ENCODE measurements around the gene METTL17.
"Not testable (repeated sequence)": the region's sequence is repeated elsewhere in the genome, so short reads cannot be mapped to it uniquely, and the experiment has no call there.

The METTL17 gene

DNA sequence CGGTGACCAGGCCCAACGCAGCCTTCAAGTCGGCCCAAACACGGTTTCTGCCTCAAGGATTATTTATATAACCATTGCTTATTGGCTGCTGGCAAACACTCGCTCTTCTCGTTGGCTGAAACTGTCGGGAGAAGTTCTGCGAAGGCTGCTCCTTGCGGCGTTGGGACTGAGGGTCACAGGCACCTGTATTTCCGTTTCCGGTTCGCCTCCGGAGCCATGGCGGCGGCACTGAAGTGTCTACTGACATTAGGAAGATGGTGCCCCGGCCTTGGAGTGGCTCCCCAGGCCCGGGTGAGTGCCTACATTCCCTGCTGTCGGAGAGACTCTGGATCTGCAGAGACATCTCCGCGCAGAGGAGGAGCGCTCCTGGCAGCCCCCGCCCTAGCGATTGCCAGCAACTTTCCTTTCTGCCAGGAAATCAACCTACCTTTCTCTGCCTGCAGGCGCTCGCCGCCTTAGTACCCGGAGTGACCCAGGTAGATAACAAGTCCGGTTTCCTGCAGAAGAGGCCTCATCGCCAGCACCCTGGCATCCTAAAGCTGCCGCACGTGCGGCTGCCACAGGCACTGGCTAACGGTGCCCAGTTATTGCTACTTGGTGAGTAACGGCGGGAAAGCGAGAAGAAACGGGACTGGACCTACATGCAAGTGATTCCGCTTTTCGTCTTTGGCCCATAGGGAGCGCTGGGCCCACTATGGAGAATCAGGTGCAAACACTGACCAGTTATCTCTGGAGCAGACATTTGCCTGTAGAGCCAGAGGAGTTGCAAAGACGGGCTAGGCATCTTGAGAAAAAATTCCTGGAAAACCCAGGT is at the start of gene METTL17:
TSS of gene METTL17 (plus strand) at position 194 of the 814 bp plus-strand sequence. CDS start at position 217, 23 bp downstream.
- peak; percentile 73 for DNase-seq (ENCODE audit: low spot score)

GRCh38 chr14:20945146-20945545 is 44.6 kb upstream of the METTL17 start:
- not testable (repeated sequence) for DNase-seq (ENCODE audit: low spot score)

- not testable (repeated sequence) for DNase-seq (ENCODE audit: low spot score)
Measured at GRCh38 chr14:20946707-20947106, 43.1 kb upstream of the METTL17 start.

GRCh38 chr14:20954736-20955537 is 34.8 kb upstream of the METTL17 start, which contains the start of gene RNASE2:
RNASE2 (plus strand) TSS chr14:20955487; CDS start chr14:20955772, 285 bp downstream.
- DNase-seq (ENCODE audit: low spot score): not testable (repeated sequence)

DNA sequence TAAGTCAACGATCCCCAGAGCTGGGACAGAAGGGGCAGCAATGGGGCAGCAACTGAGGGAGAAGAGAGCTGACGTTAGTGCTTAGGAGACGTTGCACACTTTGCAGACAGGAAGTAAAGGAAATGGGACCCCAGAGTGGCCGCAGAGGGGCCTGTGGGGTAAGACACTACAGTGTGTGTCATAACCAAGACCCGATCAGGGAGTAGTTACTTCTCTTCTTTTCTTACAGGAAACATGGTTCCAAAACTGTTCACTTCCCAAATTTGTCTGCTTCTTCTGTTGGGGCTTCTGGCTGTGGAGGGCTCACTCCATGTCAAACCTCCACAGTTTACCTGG is 34.3 kb upstream of the METTL17 start:
- not testable (repeated sequence) for DNase-seq (ENCODE audit: low spot score)

- no peak for DNase-seq (ENCODE audit: low spot score)
Measured at GRCh38 chr14:20956376-20956976, 33.3 kb upstream of the METTL17 start.

GRCh38 chr14:20958946-20959345 is 30.8 kb upstream of the METTL17 start:
- DNase-seq (ENCODE audit: low spot score): not testable (repeated sequence)

DNA sequence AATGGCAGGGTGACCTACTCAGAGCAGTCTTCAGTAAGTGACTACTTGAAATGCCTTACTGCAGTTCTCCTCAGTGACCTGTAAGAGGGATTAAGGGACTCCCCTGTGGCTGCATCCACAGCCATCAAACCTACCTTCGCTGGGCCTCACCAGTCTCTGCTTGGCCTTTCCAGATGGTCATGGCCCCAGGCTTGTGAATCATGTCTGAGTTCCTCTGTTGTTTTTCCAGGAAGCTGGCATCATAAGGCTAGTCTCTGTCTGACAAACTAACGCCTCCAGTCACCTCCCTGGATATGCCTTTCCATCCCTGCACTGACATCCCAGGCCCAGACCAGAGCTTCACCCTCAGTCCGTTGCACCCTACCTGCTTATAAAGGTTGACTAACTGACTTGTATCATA is 20.4 kb upstream of the METTL17 start:
- DNase-seq (ENCODE audit: low spot score): no peak

- DNase-seq (ENCODE audit: low spot score): no peak
Measured at GRCh38 chr14:20970647-20970982, 19.2 kb upstream of the METTL17 start.

DNA sequence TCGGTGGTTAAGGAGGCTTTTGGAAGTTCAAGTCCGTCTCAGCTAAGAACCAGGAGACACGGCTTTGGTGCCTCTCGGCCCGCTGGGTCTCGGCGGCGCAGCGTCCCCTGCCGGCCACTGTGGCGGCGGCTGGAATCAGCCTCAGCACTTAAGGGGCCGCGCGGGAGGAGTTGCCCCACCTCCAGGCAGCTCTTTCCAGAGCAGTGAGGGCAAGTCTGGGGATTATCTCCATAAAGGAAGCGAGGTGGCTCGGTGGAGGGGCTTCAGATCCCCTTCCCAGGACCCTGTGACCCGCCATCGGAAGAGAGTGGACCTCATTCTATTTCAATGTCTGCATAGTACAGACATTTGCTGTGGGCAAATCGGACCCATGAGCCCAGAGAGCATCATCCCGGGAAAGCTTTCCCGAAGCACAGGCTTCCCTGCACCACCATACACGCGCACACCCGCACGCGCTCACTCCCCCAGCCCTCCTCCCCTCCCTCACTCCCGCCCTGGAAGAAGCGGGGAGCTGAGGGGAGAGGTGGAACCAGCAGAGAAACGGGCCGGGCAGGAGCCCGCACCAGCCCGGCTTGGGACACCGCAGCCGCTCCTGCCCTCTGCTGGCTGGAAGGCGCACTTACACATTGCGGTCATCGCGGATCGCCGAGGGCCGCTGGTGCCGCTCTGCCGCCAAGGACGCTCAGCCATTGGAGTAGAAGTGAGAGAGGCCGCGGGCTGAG is 18.6 kb upstream of the METTL17 start:
- peak; percentile 72 for DNase-seq (ENCODE audit: low spot score)

DNA sequence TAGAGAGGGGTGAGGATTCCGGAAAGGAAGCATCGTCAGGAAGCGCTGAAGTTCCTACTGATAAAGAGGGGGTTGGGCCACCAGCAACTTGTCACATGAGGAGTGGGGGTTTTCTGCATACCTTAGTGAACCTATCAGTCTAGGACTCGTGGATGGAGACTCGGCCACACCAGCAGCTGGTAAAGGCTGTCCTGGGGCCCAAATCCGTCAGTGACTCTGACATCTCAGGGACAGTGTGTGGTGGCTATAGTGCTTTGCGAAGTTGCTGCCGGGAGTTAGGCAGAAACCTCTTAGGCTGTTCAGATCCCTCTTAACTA is 18.1 kb upstream of the METTL17 start:
- DNase-seq (ENCODE audit: low spot score): no peak

DNA sequence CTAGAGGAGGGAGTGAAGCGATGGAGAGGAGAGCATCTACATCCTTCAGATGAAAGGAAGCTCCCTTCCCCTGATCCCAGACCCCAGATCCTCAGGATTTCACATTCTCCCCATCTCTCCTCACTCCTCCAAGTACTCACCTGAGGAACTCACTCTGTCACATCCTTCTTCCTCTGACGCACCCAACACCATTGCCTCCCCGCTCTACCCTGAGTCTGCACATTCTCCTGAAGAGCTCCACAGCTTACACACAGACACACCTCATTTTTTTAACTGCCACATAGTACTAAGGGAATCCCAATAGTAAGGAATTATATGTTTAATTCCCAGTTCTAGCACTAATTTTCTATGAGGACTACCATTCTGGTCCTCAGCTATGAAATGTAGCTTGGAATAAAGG is 16.3 kb upstream of the METTL17 start:
- DNase-seq (ENCODE audit: low spot score): no peak

DNA sequence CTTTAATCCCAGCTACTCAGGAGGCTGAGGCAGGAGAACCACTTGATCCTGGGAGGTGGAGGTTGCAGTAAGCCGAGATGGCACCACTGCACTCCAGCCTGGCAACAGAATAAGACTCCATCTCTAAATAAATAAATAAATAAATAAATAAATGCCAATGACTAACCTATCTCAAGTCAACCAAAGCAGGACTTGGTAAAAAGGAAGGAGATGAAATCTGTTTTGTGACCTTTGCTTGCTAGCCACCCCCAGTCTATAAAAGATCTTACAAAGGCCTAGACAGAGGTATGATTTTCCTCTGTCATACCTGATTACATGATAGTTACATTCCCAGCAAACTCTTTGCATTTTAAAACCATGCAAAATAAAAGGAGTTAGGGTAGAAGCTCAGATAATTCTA is 13.5 kb upstream of the METTL17 start:
- no peak for DNase-seq (ENCODE audit: low spot score)

GRCh38 chr14:20978687-20979086 is 11.1 kb upstream of the METTL17 start:
- no peak for DNase-seq (ENCODE audit: low spot score)

- DNase-seq (ENCODE audit: low spot score): no peak
Measured at GRCh38 chr14:20980906-20981305, 8.9 kb upstream of the METTL17 start.

DNA sequence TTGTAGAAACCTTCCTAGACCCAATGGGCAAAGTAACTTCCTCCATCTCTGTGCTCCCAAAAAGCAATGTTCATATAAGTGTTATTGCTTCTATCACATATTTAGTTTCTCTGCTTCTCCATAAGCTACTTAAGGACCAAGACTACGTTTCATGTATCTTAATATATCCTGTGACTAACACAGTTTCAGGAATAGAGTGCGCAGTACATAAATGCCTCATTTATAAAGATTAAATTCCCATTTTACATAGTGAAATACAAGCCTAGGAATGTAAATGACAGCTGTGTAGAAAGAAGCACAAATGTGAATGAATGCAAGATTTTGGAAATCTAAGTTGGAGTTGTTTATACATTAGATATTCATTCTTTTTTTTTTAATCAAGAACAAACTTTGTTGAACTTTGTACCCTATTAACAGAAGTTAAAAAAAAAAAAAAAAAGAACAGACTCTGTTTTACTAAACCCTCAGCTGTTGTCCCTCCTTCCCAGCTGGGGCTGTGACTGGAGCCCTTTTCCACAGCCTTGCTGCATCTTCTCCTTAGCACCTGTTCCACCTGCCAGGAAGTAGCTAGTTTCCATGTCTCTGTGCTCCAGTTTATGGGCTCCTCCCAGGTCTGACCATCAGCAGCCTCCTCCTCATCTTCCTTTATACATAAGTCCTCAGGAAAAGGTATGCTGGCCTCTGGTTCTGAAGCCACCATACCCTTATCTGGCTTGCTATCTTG is 7.0 kb upstream of the METTL17 start:
- DNase-seq (ENCODE audit: low spot score): no peak

DNA sequence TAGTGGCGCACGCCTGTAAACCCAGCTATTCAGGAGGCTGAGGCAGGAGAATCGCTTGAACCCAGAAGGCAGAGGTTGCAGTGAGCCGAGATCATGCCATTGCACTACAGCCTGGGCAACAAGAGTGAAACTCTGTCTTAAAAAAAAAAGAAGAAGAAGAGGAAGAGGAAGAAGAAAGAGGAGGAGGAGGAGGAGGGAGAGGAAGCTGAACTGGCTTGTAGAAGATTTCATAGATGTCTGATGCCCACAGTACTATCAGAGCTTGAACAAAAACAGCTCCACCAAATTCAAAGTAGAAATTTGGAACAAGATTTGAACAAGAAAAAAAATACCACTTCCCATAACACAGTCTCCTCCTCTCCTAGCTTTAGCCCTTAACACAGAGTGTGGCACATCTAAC is 4.1 kb upstream of the METTL17 start:
- not testable (repeated sequence) for DNase-seq (ENCODE audit: low spot score)

DNA sequence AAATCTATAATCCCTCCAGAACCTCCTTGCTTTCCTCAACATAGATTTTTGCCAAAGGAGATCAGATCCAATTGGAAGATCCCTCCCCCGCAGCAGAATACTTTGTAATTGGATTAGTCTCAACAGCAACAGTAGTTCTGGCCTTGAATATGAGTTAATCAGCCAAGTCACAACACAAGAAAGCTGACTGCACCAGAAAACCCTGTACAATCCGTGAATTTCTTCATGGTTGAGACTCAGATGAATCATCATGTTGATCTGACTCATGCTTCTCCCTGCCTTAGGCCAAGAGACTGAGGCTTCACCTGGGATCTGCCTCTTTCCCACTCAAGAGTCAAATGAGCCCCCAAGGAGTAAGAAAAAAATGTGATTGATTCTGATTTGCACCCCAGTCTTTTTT is 3.0 kb upstream of the METTL17 start:
- no peak for DNase-seq (ENCODE audit: low spot score)

DNA sequence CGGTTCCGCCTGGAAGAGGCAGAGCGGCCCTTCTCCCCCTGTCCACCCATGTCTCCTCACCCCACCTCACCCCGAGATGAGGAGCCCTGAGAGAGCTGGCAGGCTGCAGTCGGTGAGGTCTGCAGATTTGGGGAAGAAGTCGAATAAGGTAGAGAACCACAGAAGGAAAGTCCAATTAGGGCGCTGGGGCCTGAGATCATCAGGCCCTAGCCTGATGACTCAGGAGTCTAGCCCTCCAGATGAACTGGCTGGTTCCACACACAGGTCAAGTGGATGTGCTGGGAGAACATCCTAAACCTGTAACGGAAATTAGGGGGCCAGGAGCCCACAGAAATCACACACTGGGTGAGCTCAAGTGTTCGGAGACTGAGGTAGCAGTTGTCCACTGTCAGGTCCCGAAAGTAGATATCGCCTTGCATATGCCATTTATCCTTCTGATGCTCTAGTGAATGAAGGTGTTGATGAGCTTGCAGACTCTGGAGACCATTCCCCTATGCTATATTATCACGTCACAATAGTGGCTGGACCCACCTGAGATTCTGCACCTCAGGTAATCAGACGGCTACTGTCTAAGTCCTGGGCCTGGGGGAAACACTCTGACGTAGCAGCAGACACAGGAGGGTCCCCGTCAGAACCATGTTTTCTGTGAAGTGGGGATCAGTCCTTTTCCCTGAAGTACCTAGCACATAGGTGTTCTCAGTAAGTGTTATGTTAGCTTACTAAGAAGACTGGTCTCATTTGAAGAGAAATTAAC is 886 bp upstream of the METTL17 start:
- no peak for DNase-seq (ENCODE audit: low spot score)

GRCh38 chr14:20989471-20989786 is 351 bp upstream of the METTL17 start:
- no peak for DNase-seq (ENCODE audit: low spot score)

- DNase-seq (ENCODE audit: low spot score): no peak
Measured at GRCh38 chr14:20996521-20996920, 6.7 kb downstream of the METTL17 start.

Data from hematopoietic multipotent progenitor cell treated with erythropoietin and hydrocortisone succinate and interleukin-3 and kit ligand, for 17 days (in vitro differentiated cells).